ENCODE results near the gene TECPR2.

- no peak for TF ChIP-seq ZC3H10 (CRISPR knock-in tag; IDR thresholded peaks at IDR 0.05)
- TF ChIP-seq PATZ1 (CRISPR knock-in tag; IDR thresholded peaks at IDR 0.05; ENCODE audit: borderline replicate concordance) = no peak
- no peak for TF ChIP-seq ZFP3 (CRISPR knock-in tag; IDR thresholded peaks at IDR 0.05)
- TF ChIP-seq GLIS3 (CRISPR knock-in tag; IDR thresholded peaks at IDR 0.05) = no peak
- no peak for TF ChIP-seq BACH2 (CRISPR knock-in tag; IDR thresholded peaks at IDR 0.05; ENCODE audit: borderline replicate concordance)
- TF ChIP-seq CREB5 (CRISPR knock-in tag; IDR thresholded peaks at IDR 0.05; ENCODE audit: low read depth) = no peak
- no peak for TF ChIP-seq ESRRG (CRISPR knock-in tag; IDR thresholded peaks at IDR 0.05)
- no peak for TF ChIP-seq RARB (CRISPR knock-in tag; IDR thresholded peaks at IDR 0.05)
- TF ChIP-seq ZFP30 (CRISPR knock-in tag; IDR thresholded peaks at IDR 0.05) = no peak
These were observed 119.1 kb downstream of the TECPR2 start for GRCh38 chr14:102481791-102482238.

All from SK-N-SH treated with all-trans-retinoic acid at 6 μM for 48 hours (cell line).